HepG2 (cell line): ENCODE measurements around the gene SELENOS. TPM values are rescaled to one million over a fixed set of nuclear protein-coding genes. Genes with fewer than 3 reads are reported as not detected.

Source experiments
- ATAC-seq: fragments of 200-7000 bp; cut with Tn5 transposase; 3 replicates; pipeline ENCODE4 v1.9.1; 2020; ENCODE audit warnings: mild to moderate bottlenecking, moderate library complexity
- BruUV-seq: library from RNA; stranded (reverse); fragments of 400-500 nt; replicated peaks from 2 replicates; lab custom pipeline; 2021; lab: Mats Ljungman, UMichigan
- CTCF ChIA-PET: fragments of 300-600 bp; formaldehyde crosslinking; extraction: SDS; loops from one replicate; lab custom pipeline; 2021; ENCODE audit warnings: low total read pairs, inconsistent platforms, low intra/inter-chr PET ratio; lab: Yijun Ruan, JAX
- POLR2A ChIA-PET: fragments of 350-600 bp; sonication (Branson Sonifier 250); formaldehyde crosslinking; loops from one replicate; lab custom pipeline; 2020; ENCODE audit warnings: antibody characterized with exemption, inconsistent platforms; lab: Yijun Ruan, JAX
- DNase-seq: peaks from one replicate; pipeline ENCODE4 v3.0.0-alpha.2; 2015; ENCODE audit warnings: low spot score
- FAIRE-seq: peaks from 3 replicates; lab custom pipeline; 2011; peaks lifted over from hg19 to GRCh38; lab: Jason Lieb, UNC
- H2AFZ ChIP-seq: one replicate; pipeline ENCODE4 v1.6.1; 2011; ENCODE audit warnings: low read length, inconsistent platforms
- H3K27ac ChIP-seq: fragments of 300-600 bp; 3 replicates; pipeline ENCODE4 v1.8.0; 2011; ENCODE audit warnings: mixed run types, mild to moderate bottlenecking, mixed read lengths, low read length, inconsistent platforms; ENCODE audit not compliant: insufficient read depth; ENCODE audit errors: extremely low read length
- H3K27me3 ChIP-seq, 2 experiments: fragments of 200-600 bp in 1 of 2; 2 replicates in 1 of 2; 3 replicates in 1 of 2; pipeline versions ENCODE4 v1.6.0 to v1.8.0; 2011; ENCODE audit warnings: low read length in 2 of 2, mild to moderate bottlenecking in 2 of 2, moderate library complexity in 2 of 2, inconsistent platforms in 1 of 2; ENCODE audit not compliant: insufficient read depth in 2 of 2, control insufficient read depth in 1 of 2
- H3K36me3 ChIP-seq, 2 experiments: fragments of 200-600 bp in 1 of 2; replicated peaks in 1 of 2; 2 replicates in 1 of 2; 3 replicates in 1 of 2; pipeline versions ENCODE4 v1.5.1 to v1.8.0; 2011; ENCODE audit warnings: low read length in 2 of 2, inconsistent platforms in 1 of 2; ENCODE audit not compliant: insufficient read depth in 2 of 2, control insufficient read depth in 1 of 2
- H3K4me1 ChIP-seq: 2 replicates; pipeline ENCODE4 v1.5.1; 2012; ENCODE audit warnings: low read length, inconsistent platforms; ENCODE audit not compliant: insufficient read depth
- H3K4me2 ChIP-seq: 2 replicates; pipeline ENCODE4 v1.6.0; 2011; ENCODE audit warnings: low read depth, low read length, inconsistent platforms
- H3K4me3 ChIP-seq, 3 experiments: fragments of 200-600 bp in 1 of 3; sonication (generic), shearing (Covaris generic) in 1 of 3; replicated peaks in 1 of 3; 2 replicates each; pipeline ENCODE4 v1.5.1; 2011 to 2016; ENCODE audit warnings: low read length in 3 of 3, inconsistent platforms in 2 of 3, low read depth in 2 of 3, mild to moderate bottlenecking in 2 of 3, control low read depth in 1 of 3, mixed read lengths in 1 of 3; ENCODE audit not compliant: insufficient read depth in 1 of 3
- H3K79me2 ChIP-seq: one replicate; pipeline ENCODE4 v1.6.1; 2011; ENCODE audit warnings: low read length, inconsistent platforms; ENCODE audit not compliant: insufficient read depth
- H3K9ac ChIP-seq: 2 replicates; pipeline ENCODE4 v1.6.0; 2011; ENCODE audit warnings: mild to moderate bottlenecking, low read depth, low read length, inconsistent platforms; ENCODE audit not compliant: insufficient read depth
- H3K9me3 ChIP-seq: 2 replicates; pipeline ENCODE4 v1.5.1; 2012; ENCODE audit warnings: mild to moderate bottlenecking, low read length
- H4K20me1 ChIP-seq: 2 replicates; pipeline ENCODE4 v1.6.0; 2011; ENCODE audit warnings: inconsistent platforms, mild to moderate bottlenecking, low read length, moderate library complexity; ENCODE audit not compliant: insufficient read depth
- CEBPB ChIP-seq: IDR thresholded peaks from 2 replicates; pipeline ENCODE4 v1.6.1; 2011; ENCODE audit warnings: low read depth, low read length, improper control_type of control experiment, borderline replicate concordance
- CENPBD1 ChIP-seq: sonication (generic); formaldehyde crosslinking; IDR thresholded peaks from 2 replicates; pipeline ENCODE4 v1.8.0; 2022; ENCODE audit warnings: missing genetic modification reagents, low read depth, mild to moderate bottlenecking, borderline replicate concordance
- GLI4 ChIP-seq: sonication (generic); formaldehyde crosslinking; IDR thresholded peaks from 2 replicates; pipeline ENCODE4 v1.5.1; 2020; ENCODE audit warnings: missing genetic modification reagents, mild to moderate bottlenecking, moderate library complexity, borderline replicate concordance
- ZNF235 ChIP-seq: sonication (generic); formaldehyde crosslinking; IDR thresholded peaks from 2 replicates; pipeline ENCODE4 v1.8.1; 2023; ENCODE audit warnings: mild to moderate bottlenecking, missing genetic modification reagents, borderline replicate concordance
- ZNF331 ChIP-seq: sonication (generic); formaldehyde crosslinking; IDR thresholded peaks from 2 replicates; pipeline ENCODE4 v1.4.0; 2020; ENCODE audit warnings: missing genetic modification reagents
- ZNF33A ChIP-seq: sonication (generic); formaldehyde crosslinking; IDR thresholded peaks from 2 replicates; pipeline ENCODE4 v1.5.1; 2020; ENCODE audit warnings: missing genetic modification reagents, mild to moderate bottlenecking, moderate library complexity, borderline replicate concordance
- WGBS: methylation state at CpG from one replicate; pipeline ENCODE4 v1.1.6; 2017; ENCODE audit warnings: low lambda C conversion rate; 5-methylcytosine and 5-hydroxymethylcytosine counted together
- in situ Hi-C: cut with HindIII; loops from 2 replicates; pipeline ENCODE4 v1.10.0; 2017; ENCODE audit warnings: low pct_unique_long_range_greater_than_20kb; ENCODE audit not compliant: extremely low pct_ligation_motif_present
- intact Hi-C: fragments of 100-400 bp; cut with micrococcal nuclease; formaldehyde crosslinking; loops from one replicate; pipeline ENCODE4 v1.10.0; 2022; ENCODE audit not compliant: unreplicated experiment
- polyA plus RNA-seq, 8 experiments: library from polyadenylated mRNA; depleted of rRNA in 3 of 8; stranded (reverse) in 7 of 8; unstranded in 1 of 8; fragments of >200 nt; fragmentation: Illumina TruSeq in 4 of 8; extraction: Trizol in 4 of 8; gene quantifications; 2 replicates each; pipeline versions ENCODE4 v1.2.1 to v1.2.3, GENCODE V29; 2011 to 2016; ENCODE audit warnings: low read depth in 4 of 8, missing spikeins in 1 of 8, mixed read lengths in 1 of 8; ENCODE audit not compliant: insufficient read depth in 1 of 8
- total RNA-seq, 5 experiments: library from RNA; depleted of rRNA; stranded (reverse); fragments of >200 nt; fragmentation: Illumina TruSeq; extraction: Trizol; gene quantifications; 2 replicates each; pipeline ENCODE4 v1.2.3, GENCODE V29; 2016; ENCODE audit warnings: low read depth in 1 of 5

SELENOS gene
- total and polyA plus RNA-seq, 2 of the 13 experiments (the other 11 are each of a cell fraction or from before 2014, with no cell fraction given): 63.0 to 66.1 TPM

GRCh38 chr15:101322016-101322695 lies 44.9 kb upstream of the SELENOS start (continued):
- no peak for TF ChIP-seq ZNF331 (CRISPR knock-in tag)
- no peak for TF ChIP-seq ZNF33A
- no peak for TF ChIP-seq CENPBD1

- no peak overlapping the region for H2AFZ ChIP-seq
- no peak overlapping the region for H3K27ac ChIP-seq
- DNase-seq: no peak
- H4K20me1 ChIP-seq: no peaks in the 10 kb centered on the region
- ATAC-seq: no peak
- TF ChIP-seq ZNF235 (CRISPR knock-in tag) (no peak), GLI4 (CRISPR knock-in tag) (no peak), CEBPB (peak; percentile 31; the same call in 1 of the 2 replicates)
- in situ Hi-C loops (no loop called here), intact Hi-C loops (no loop called here)
- WGBS: 91% methylated on average over 18 of the region's 21 CpGs
- peaks cover 23 to 65% of the 10 kb centered on the region in 2 experiments for H3K36me3 ChIP-seq
- H3K9me3 ChIP-seq: no peaks in the 10 kb centered on the region
- no peak overlapping the region for H3K4me2 ChIP-seq
- H3K9ac ChIP-seq: no peak overlapping the region
- POLR2A ChIA-PET: no interaction called here
- no peak for FAIRE-seq
- peaks cover 19% of the 10 kb centered on the region for H3K4me1 ChIP-seq
- no TSS peak for BruUV-seq
- no peaks in the 10 kb centered on the region for H3K27me3 ChIP-seq
- H3K4me3 ChIP-seq: no peak overlapping the region
- H3K79me2 ChIP-seq: no peaks in the 10 kb centered on the region
- CTCF ChIA-PET: no interaction called here
Measured at GRCh38 chr15:101320501-101321052, 43.3 kb upstream of the SELENOS start.
